ENCODE results near the gene AIRE. TPM values are rescaled to one million over a fixed set of nuclear protein-coding genes. Genes with fewer than 3 reads are reported as not detected.
A peak's percentile ranks its signal among the peaks of the same experiment; 100 is the strongest.

AIRE gene
- total and polyA plus RNA-seq, 2 of the 13 experiments (the other 11 are each of a cell fraction or from before 2014, with no cell fraction given), result not detected

DNA sequence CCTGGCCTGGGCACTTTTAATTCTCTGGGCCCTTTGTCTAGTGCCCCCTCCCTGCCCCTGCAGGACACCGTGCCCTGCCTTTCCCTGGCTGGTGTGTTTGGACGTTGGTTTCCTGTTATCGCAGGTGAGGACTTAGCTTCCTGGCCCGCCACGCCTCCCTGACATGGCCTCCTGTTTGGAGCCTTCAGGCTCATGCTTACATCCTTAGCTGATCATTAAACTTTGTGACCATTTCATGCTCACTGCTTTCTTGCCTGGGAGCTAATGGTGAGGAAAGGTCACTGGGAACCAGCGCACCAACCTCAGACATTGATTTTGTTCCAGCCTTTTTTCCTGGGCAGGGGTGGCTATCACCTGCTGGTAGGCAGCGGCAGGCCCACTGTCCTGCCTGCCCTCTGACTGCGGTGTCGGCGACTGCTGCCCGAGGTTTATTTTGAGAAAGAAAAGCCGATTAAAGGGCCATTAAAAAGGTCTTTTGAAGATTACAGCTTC lies 17.9 kb downstream of the AIRE start (continued):
- no peak for TF ChIP-seq ZBTB4 (CRISPR knock-in tag; IDR thresholded peaks at IDR 0.05; ENCODE audit: borderline replicate concordance)
- TF ChIP-seq, protein P1, sequence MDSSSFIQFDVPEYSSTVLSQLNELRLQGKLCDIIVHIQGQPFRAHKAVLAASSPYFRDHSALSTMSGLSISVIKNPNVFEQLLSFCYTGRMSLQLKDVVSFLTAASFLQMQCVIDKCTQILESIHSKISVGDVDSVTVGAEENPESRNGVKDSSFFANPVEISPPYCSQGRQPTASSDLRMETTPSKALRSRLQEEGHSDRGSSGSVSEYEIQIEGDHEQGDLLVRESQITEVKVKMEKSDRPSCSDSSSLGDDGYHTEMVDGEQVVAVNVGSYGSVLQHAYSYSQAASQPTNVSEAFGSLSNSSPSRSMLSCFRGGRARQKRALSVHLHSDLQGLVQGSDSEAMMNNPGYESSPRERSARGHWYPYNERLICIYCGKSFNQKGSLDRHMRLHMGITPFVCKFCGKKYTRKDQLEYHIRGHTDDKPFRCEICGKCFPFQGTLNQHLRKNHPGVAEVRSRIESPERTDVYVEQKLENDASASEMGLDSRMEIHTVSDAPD (CRISPR knock-in tag; IDR thresholded peaks at IDR 0.05), result no peak
- no peak for TF ChIP-seq SALL2 (CRISPR knock-in tag; IDR thresholded peaks at IDR 0.05)
- TF ChIP-seq JUN (CRISPR knock-in tag; IDR thresholded peaks at IDR 0.05), result no peak
- TF ChIP-seq, protein P2, sequence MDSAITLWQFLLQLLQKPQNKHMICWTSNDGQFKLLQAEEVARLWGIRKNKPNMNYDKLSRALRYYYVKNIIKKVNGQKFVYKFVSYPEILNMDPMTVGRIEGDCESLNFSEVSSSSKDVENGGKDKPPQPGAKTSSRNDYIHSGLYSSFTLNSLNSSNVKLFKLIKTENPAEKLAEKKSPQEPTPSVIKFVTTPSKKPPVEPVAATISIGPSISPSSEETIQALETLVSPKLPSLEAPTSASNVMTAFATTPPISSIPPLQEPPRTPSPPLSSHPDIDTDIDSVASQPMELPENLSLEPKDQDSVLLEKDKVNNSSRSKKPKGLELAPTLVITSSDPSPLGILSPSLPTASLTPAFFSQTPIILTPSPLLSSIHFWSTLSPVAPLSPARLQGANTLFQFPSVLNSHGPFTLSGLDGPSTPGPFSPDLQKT (CRISPR knock-in tag; IDR thresholded peaks at IDR 0.05; ENCODE audit: borderline replicate concordance), result no peak
- TF ChIP-seq SRSF9 (IDR thresholded peaks at IDR 0.05; ENCODE audit: borderline replicate concordance, insufficient read depth, low read depth, low read length, poor library complexity, severe bottlenecking), result no peak
- TF ChIP-seq, protein P3, sequence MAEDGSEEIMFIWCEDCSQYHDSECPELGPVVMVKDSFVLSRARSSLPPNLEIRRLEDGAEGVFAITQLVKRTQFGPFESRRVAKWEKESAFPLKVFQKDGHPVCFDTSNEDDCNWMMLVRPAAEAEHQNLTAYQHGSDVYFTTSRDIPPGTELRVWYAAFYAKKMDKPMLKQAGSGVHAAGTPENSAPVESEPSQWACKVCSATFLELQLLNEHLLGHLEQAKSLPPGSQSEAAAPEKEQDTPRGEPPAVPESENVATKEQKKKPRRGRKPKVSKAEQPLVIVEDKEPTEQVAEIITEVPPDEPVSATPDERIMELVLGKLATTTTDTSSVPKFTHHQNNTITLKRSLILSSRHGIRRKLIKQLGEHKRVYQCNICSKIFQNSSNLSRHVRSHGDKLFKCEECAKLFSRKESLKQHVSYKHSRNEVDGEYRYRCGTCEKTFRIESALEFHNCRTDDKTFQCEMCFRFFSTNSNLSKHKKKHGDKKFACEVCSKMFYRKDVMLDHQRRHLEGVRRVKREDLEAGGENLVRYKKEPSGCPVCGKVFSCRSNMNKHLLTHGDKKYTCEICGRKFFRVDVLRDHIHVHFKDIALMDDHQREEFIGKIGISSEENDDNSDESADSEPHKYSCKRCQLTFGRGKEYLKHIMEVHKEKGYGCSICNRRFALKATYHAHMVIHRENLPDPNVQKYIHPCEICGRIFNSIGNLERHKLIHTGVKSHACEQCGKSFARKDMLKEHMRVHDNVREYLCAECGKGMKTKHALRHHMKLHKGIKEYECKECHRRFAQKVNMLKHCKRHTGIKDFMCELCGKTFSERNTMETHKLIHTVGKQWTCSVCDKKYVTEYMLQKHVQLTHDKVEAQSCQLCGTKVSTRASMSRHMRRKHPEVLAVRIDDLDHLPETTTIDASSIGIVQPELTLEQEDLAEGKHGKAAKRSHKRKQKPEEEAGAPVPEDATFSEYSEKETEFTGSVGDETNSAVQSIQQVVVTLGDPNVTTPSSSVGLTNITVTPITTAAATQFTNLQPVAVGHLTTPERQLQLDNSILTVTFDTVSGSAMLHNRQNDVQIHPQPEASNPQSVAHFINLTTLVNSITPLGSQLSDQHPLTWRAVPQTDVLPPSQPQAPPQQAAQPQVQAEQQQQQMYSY (CRISPR knock-in tag; IDR thresholded peaks at IDR 0.05), result no peak
- TF ChIP-seq ZNF629 (CRISPR knock-in tag; conservative IDR thresholded peaks at IDR 0.05), result peak; percentile 40; the same call in 1 of the 2 replicates
- TF ChIP-seq NFYB (CRISPR knock-in tag; IDR thresholded peaks at IDR 0.05), result no peak
- no peak for TF ChIP-seq EEA1 (CRISPR knock-in tag; IDR thresholded peaks at IDR 0.05; ENCODE audit: borderline replicate concordance)
- TF ChIP-seq ZNF841 (CRISPR knock-in tag; IDR thresholded peaks at IDR 0.05; ENCODE audit: borderline replicate concordance), result no peak
- TF ChIP-seq DNMT3B (CRISPR knock-in tag; conservative IDR thresholded peaks at IDR 0.05), result no peak
- TF ChIP-seq KMT2B (CRISPR knock-in tag; IDR thresholded peaks at IDR 0.05), result no peak
- TF ChIP-seq SSRP1 (CRISPR knock-in tag; IDR thresholded peaks at IDR 0.05), result no peak
- TF ChIP-seq ZNF891 (CRISPR knock-in tag; IDR thresholded peaks at IDR 0.05), result no peak
- no peak for TF ChIP-seq KDM3A (CRISPR knock-in tag; IDR thresholded peaks at IDR 0.05; ENCODE audit: low read depth)
- no peak for TF ChIP-seq ZNF292 (CRISPR knock-in tag; IDR thresholded peaks at IDR 0.05; ENCODE audit: borderline replicate concordance, low read depth)
- no peak; the same call in 1 of the 2 replicates for TF ChIP-seq ZNF350 (CRISPR knock-in tag; IDR thresholded peaks at IDR 0.05; ENCODE audit: borderline replicate concordance, low read depth)
- TF ChIP-seq ZNF746 (CRISPR knock-in tag; IDR thresholded peaks at IDR 0.05), result no peak
- TF ChIP-seq ZNF432 (CRISPR knock-in tag; IDR thresholded peaks at IDR 0.05; ENCODE audit: borderline replicate concordance), result no peak
- TF ChIP-seq ATF1 (CRISPR knock-in tag; IDR thresholded peaks at IDR 0.05), result no peak
- TF ChIP-seq KAT8 (CRISPR knock-in tag; IDR thresholded peaks at IDR 0.05), result peak; percentile 48

Measured in HepG2 (cell line).